Smooth muscle cell of bladder (primary cell): ENCODE data around the gene SPATA31A3. TPM values are rescaled to one million over a fixed set of nuclear protein-coding genes. Genes with fewer than 3 reads are reported as not detected.

ENCODE experiments used
- total RNA-seq: library from RNA; depleted of rRNA; stranded (reverse); fragments of >200 nt; gene quantifications from 2 replicates; pipeline ENCODE4 v1.2.3, GENCODE V29; 2014

Gene SPATA31A3
- total RNA-seq, result not detected in 2 replicates

DNA sequence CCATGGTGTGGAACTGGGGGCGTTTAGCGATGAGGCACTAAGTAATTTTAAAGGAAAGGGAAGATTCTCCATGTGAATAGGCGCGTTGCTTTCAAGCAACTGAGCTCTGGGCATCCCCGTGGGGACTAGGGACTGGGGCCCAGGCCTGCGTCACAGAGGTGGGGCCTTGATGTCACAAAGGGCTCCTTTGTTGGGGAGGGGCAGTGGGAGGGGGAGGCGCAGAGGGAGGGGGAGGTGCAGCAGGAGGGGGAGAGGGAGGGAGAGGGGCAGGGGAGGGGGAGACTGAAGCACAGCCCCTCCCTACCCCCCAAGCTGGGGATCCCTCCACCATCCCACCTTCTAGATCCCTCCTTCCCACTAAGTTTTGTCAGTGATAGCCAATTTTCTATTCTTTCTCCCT is at the start of gene SPATA31A3:
Gene SPATA31A3, minus strand, starts transcription at position 101 of the 400 bp plus-strand sequence. Its CDS starts 29 bp downstream, at position 72.

Other genes with a start within 250 kb of the SPATA31A3 start
- gene ZNF658, start 91.8 kb downstream of the SPATA31A3 start, total RNA-seq, result 4.0 and 4.9 TPM in 2 replicates